ENCODE results near the gene MVB12A. TPM values are rescaled to one million over a fixed set of nuclear protein-coding genes. Genes with fewer than 3 reads are reported as not detected.

Gene MVB12A
- total and polyA plus RNA-seq, 2 donors (not counting 3 experiments of a cell fraction or from before 2014, with no cell fraction given) = 63.3 to 88.8 TPM

- intact Hi-C loops (cut with micrococcal nuclease) = loop anchor here (10.0 kb wide), 1 partner anchor 152 kb away; the partner anchor contains the start of gene COLGALT1
- dilution Hi-C loops (cut with MboI; ENCODE audit: extremely low pct_ligation_motif_present, low sequenced_read_pairs) = no loop called here
- no peak overlapping the region for H3K9ac ChIP-seq (replicated peaks; ENCODE audit: extremely low read depth, insufficient read depth, low read length)
- H3K27ac ChIP-seq (ENCODE audit: insufficient read depth, low read depth, low read length) = no peak overlapping the region
- H2AFZ ChIP-seq (ENCODE audit: low read depth, low read length) = no peak overlapping the region
- no peak overlapping the region for H3K4me2 ChIP-seq (ENCODE audit: insufficient read depth, low read length)
- ChIA-PET CTCF (interaction anchor here (1.0 to 1.5 kb wide), 4 partner anchors 9 to 17 kb away, joined by 4 to 5 read pairs (median 4); partner anchors contain the start of genes CCDC194 and MVB12A), POLR2A (interaction anchor here (1.0 kb wide), 1 partner anchor 12 kb away, joined by 5 read pairs; no protein-coding TSS in a partner anchor)
- H3K36me3 ChIP-seq (ENCODE audit: control insufficient read depth in 2 of 2, extremely low read depth in 1 of 2, insufficient read depth in 2 of 2, low read length in 2 of 2) = no peaks in the 10 kb centered on the region
- peak overlapping the region in 1 of 3 experiments; percentile 44 for H3K4me3 ChIP-seq (replicated peaks in 1 of 3; ENCODE audit: insufficient read depth in 1 of 3, low read depth in 1 of 3, low read length in 3 of 3)
- no TSS peak for BruUV-seq (replicated peaks)
- H3K4me1 ChIP-seq (ENCODE audit: control insufficient read depth, extremely low read depth, insufficient read depth, low read length) = peaks cover 22% of the 10 kb centered on the region
- no peaks in the 10 kb centered on the region for H3K27me3 ChIP-seq (ENCODE audit: control insufficient read depth in 2 of 2, insufficient read depth in 2 of 2, low read length in 2 of 2)
- H3K9me1 ChIP-seq (replicated peaks; ENCODE audit: control insufficient read depth, extremely low read depth, insufficient read depth, low read length) = no peaks in the 10 kb centered on the region
- TF ChIP-seq GATA2 (IDR thresholded peaks at IDR 0.05; ENCODE audit: insufficient read depth, insufficient read length, low read depth, low read length) = no peak
- no peak for TF ChIP-seq POLR2A (IDR thresholded peaks at IDR 0.05; ENCODE audit: low read depth, low read length)
- no peak for TF ChIP-seq POLR2AphosphoS5 (IDR thresholded peaks at IDR 0.05; ENCODE audit: insufficient read depth, low read depth, low read length)
- TF ChIP-seq JUN (IDR thresholded peaks at IDR 0.05; ENCODE audit: borderline replicate concordance, insufficient read depth, insufficient read length, low read depth) = no peak
- TF ChIP-seq, protein P1, sequence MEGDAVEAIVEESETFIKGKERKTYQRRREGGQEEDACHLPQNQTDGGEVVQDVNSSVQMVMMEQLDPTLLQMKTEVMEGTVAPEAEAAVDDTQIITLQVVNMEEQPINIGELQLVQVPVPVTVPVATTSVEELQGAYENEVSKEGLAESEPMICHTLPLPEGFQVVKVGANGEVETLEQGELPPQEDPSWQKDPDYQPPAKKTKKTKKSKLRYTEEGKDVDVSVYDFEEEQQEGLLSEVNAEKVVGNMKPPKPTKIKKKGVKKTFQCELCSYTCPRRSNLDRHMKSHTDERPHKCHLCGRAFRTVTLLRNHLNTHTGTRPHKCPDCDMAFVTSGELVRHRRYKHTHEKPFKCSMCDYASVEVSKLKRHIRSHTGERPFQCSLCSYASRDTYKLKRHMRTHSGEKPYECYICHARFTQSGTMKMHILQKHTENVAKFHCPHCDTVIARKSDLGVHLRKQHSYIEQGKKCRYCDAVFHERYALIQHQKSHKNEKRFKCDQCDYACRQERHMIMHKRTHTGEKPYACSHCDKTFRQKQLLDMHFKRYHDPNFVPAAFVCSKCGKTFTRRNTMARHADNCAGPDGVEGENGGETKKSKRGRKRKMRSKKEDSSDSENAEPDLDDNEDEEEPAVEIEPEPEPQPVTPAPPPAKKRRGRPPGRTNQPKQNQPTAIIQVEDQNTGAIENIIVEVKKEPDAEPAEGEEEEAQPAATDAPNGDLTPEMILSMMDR (IDR thresholded peaks at IDR 0.05; ENCODE audit: extremely low read depth in 1 of 2, insufficient read depth in 1 of 2, low read depth in 1 of 2, low read length in 2 of 2) = no peak
- no peak for TF ChIP-seq MYC (IDR thresholded peaks at IDR 0.05; ENCODE audit: low read depth, low read length)
- no peak for TF ChIP-seq EZH2 (IDR thresholded peaks at IDR 0.05; ENCODE audit: borderline replicate concordance, low read depth, low read length, severe bottlenecking)
- no peak for TF ChIP-seq MAX (IDR thresholded peaks at IDR 0.05; ENCODE audit: insufficient read depth, insufficient read length)
- no peak for TF ChIP-seq FOS (IDR thresholded peaks at IDR 0.05; ENCODE audit: borderline replicate concordance, insufficient read depth, low read length)
- FAIRE-seq (peak; percentile 18), DNase-seq (ENCODE audit: low read depth, low spot score) (peak; percentile 28)
- peaks cover 8% of the 10 kb centered on the region for H3K79me2 ChIP-seq (ENCODE audit: control insufficient read depth, insufficient read depth, low read length)
- H4K20me1 ChIP-seq (replicated peaks; ENCODE audit: control insufficient read depth, extremely low read depth, insufficient read depth, low read length) = no peaks in the 10 kb centered on the region
- H3K9me3 ChIP-seq (replicated peaks; ENCODE audit: control insufficient read depth, insufficient read depth, low read length) = no peaks in the 10 kb centered on the region
Observed at GRCh38 chr19:17402982-17403855, 16.6 kb upstream of the MVB12A start.
